Gastrocnemius medialis (tissue), 4 donors: ENCODE data around the gene PPAN. TPM values are rescaled to one million over a fixed set of nuclear protein-coding genes. Genes with fewer than 3 reads are reported as not detected.

Experiments used
- ATAC-seq, 2 donors: fragments of 150-250 bp; one replicate each; pipeline ENCODE4 v1.9.1; 2016
- DNase-seq, 2 donors: peaks; one replicate each; pipeline ENCODE4 v3.0.0-alpha.2; 2019
- H3K27ac ChIP-seq, 4 donors: fragments of 200-600 bp; sonication (generic); 1 replicate in 1 of 4; 2 replicates in 3 of 4; pipeline ENCODE4 v1.5.1; 2016 to 2018; ENCODE audit warnings: mild to moderate bottlenecking in 2 of 4, moderate library complexity in 1 of 4
- H3K27me3 ChIP-seq, 3 donors: fragments of 200-600 bp; sonication (generic) in 2 of 3; 1 replicate in 1 of 3; 2 replicates in 2 of 3; pipeline versions ENCODE4 v1.5.1 to v1.6.0; 2016 to 2019; ENCODE audit warnings: mild to moderate bottlenecking in 1 of 3, moderate library complexity in 1 of 3
- H3K36me3 ChIP-seq, 2 donors: fragments of 200-600 bp; sonication (generic) in 1 of 2; one replicate each; pipeline ENCODE4 v1.5.1; 2017 to 2018
- H3K4me1 ChIP-seq, 2 donors: fragments of 200-600 bp; sonication (generic) in 1 of 2; one replicate each; pipeline ENCODE4 v1.5.1; 2016 to 2017; ENCODE audit warnings: mild to moderate bottlenecking in 2 of 2
- H3K4me3 ChIP-seq, 4 donors: fragments of 200-600 bp; sonication (generic) in 3 of 4; 1 replicate in 1 of 4; 2 replicates in 3 of 4; pipeline ENCODE4 v1.5.1; 2016 to 2019; ENCODE audit warnings: mild to moderate bottlenecking in 2 of 4
- H3K9me3 ChIP-seq, 3 donors: fragments of 200-600 bp; sonication (generic) in 2 of 3; 1 replicate in 1 of 3; 2 replicates in 2 of 3; pipeline ENCODE4 v1.5.1; 2016 to 2019
- POLR2A ChIP-seq, 2 donors: fragments of 450-650 bp; IDR thresholded peaks; one replicate each; pipeline ENCODE4 v1.6.1; 2017; ENCODE audit warnings: antibody characterized with exemption in 2 of 2, mild to moderate bottlenecking in 2 of 2, moderate library complexity in 2 of 2
- in situ Hi-C, 4 donors: fragments of 200-750 bp; cut with MboI; loops; one replicate each; pipeline versions ENCODE4 v1.15.0 to v1.8.0; 2017; ENCODE audit warnings: low sequenced_read_pairs in 4 of 4
- intact Hi-C: fragments of 100-400 bp; cut with DNase I; formaldehyde crosslinking; loops from one replicate; pipeline ENCODE4 v1.15.1; 2023; ENCODE audit warnings: low total_unique reads
- total RNA-seq, 4 donors: library from RNA; depleted of rRNA; stranded (reverse); fragments of >200 nt; gene quantifications; one replicate each; pipeline versions ENCODE4 v1.1.0 to v1.2.3, GENCODE V29; 2016
- TF ChIP-seq, protein P1 (sequence below), 5 experiments: fragments of 450-650 bp in 3 of 5; fragments of 200-600 bp in 2 of 5; sonication (generic) in 2 of 5; IDR thresholded peaks in 4 of 5; conservative IDR thresholded peaks in 1 of 5; 1 replicate in 4 of 5; 2 replicates in 1 of 5; pipeline ENCODE4 v1.5.1; 2016 to 2019; ENCODE audit warnings: antibody characterized with exemption in 5 of 5, mild to moderate bottlenecking in 3 of 5, moderate library complexity in 3 of 5

PPAN gene, protein sequence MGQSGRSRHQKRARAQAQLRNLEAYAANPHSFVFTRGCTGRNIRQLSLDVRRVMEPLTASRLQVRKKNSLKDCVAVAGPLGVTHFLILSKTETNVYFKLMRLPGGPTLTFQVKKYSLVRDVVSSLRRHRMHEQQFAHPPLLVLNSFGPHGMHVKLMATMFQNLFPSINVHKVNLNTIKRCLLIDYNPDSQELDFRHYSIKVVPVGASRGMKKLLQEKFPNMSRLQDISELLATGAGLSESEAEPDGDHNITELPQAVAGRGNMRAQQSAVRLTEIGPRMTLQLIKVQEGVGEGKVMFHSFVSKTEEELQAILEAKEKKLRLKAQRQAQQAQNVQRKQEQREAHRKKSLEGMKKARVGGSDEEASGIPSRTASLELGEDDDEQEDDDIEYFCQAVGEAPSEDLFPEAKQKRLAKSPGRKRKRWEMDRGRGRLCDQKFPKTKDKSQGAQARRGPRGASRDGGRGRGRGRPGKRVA
- total RNA-seq: 10 to 100 TPM; 30.5 to 42.3 (median 36.7) TPM

DNA sequence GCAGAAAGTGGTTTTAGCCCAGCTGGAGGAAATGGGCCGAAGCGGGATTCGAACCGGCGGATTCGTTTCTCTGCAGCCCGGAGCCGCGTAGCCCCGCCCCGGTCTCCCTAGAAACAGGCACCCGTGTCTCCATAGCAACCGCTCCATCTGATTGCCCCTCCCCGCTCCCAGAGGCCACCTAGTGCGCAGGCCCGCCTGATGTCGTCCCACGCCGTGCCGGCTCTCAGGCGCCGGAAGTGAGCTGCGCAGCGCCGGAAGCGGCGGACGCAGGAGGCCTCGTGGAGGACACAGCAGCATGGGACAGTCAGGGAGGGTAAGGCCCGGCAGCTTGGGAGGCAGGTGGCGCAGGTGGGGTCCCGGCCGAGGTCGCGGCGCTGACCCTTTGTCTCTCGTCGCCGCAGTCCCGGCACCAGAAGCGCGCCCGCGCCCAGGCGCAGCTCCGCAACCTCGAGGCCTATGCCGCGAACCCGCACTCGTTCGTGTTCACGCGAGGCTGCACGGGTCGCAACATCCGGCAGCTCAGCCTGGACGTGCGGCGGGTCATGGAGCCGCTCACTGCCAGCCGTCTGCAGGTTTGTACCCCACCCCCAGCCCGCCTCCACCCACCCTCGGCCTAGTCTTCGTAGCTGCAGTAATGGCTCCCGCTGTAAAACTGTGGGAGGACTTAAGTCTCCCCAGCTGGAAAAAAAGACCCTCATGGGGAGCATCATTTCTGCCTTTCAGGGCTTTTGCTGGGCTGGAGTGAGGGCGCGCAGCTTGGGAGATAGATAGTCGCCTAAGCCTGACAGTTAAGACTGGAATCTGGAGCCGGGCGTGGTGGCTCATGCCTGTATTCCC lies at the start of gene PPAN:
PPAN (plus strand) TSS at position 263 of the 837 bp plus-strand sequence; CDS start at position 296, 33 bp downstream.
- peak within 1 kb of the TSS; percentile 79 to 97 (median 85) for H3K4me3 ChIP-seq
- no peaks in the 10 kb centered on the region for H3K9me3 ChIP-seq
- TF ChIP-seq, protein P1, sequence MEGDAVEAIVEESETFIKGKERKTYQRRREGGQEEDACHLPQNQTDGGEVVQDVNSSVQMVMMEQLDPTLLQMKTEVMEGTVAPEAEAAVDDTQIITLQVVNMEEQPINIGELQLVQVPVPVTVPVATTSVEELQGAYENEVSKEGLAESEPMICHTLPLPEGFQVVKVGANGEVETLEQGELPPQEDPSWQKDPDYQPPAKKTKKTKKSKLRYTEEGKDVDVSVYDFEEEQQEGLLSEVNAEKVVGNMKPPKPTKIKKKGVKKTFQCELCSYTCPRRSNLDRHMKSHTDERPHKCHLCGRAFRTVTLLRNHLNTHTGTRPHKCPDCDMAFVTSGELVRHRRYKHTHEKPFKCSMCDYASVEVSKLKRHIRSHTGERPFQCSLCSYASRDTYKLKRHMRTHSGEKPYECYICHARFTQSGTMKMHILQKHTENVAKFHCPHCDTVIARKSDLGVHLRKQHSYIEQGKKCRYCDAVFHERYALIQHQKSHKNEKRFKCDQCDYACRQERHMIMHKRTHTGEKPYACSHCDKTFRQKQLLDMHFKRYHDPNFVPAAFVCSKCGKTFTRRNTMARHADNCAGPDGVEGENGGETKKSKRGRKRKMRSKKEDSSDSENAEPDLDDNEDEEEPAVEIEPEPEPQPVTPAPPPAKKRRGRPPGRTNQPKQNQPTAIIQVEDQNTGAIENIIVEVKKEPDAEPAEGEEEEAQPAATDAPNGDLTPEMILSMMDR (IDR thresholded peaks at IDR 0.05 in 4 of 5, conservative IDR thresholded peaks at IDR 0.05 in 1 of 5): no peak
- TF ChIP-seq POLR2A (IDR thresholded peaks at IDR 0.05): peak; percentile 72 to 83
- peak within 1 kb of the TSS; percentile 74 to 88 (median 88) for H3K27ac ChIP-seq
- H3K27me3 ChIP-seq: no peaks in the 10 kb centered on the region
- peaks cover 7 to 15% of the 10 kb centered on the region in 2 donors for H3K4me1 ChIP-seq
- ATAC-seq (peak; percentile 94 to 98), DNase-seq (peak; percentile 97 to 98)
- in situ Hi-C loops (loop anchor here in 1 of 4 donors (10.0 kb wide), 1 partner anchor 288 kb away; no protein-coding TSS in a partner anchor), intact Hi-C loops (loop anchor here (5.0 kb wide), 1 partner anchor 289 kb away; the partner anchor contains the start of gene FBXL12)
- H3K36me3 ChIP-seq: peaks cover 0 to 41% of the 10 kb centered on the region in 2 donors

DNA sequence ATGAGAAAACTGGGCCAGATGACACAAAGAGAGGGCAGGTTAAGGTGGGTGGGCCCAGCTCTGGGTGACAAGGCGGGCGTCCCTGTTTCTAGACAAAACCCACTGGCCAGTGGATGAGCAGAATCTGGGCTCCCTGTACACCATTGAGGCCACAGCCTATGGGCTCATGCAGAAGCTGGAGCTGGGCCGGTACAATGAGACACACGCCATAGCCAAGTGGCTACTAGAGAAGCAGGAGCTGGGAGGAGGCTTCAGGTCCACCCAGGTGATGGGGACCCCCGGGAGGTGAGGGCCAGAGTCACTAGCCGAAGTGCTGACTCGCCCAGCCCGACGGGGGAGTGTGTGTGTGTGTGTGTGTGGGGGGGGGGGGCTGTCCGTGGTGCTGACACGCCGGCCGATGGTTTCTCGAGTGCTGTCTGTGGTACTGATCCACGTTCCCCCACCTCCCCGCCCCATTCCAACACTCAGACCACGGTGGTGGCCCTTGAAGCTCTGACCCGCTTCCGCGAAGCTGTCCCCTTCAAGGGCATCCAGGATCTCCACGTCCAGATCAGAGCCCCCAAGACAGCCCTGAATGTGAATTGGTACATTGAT lies 44.3 kb upstream of the PPAN start:
- Histone ChIP-seq H3K27me3 (peaks cover 0 to 11% (median 0%) of the 10 kb centered on the region in 3 donors), H3K4me3 (no peak overlapping the region), H3K9me3 (no peaks in the 10 kb centered on the region), H3K27ac (no peak overlapping the region), H3K36me3 (no peaks in the 10 kb centered on the region), H3K4me1 (no peaks in the 10 kb centered on the region)
- TF ChIP-seq POLR2A (IDR thresholded peaks at IDR 0.05): no peak
- TF ChIP-seq, protein P1 (IDR thresholded peaks at IDR 0.05 in 4 of 5, conservative IDR thresholded peaks at IDR 0.05 in 1 of 5): no peak
- in situ Hi-C loops: no loop called here
- no peak for ATAC-seq
- no peak for DNase-seq
- intact Hi-C loops: no loop called here

DNA sequence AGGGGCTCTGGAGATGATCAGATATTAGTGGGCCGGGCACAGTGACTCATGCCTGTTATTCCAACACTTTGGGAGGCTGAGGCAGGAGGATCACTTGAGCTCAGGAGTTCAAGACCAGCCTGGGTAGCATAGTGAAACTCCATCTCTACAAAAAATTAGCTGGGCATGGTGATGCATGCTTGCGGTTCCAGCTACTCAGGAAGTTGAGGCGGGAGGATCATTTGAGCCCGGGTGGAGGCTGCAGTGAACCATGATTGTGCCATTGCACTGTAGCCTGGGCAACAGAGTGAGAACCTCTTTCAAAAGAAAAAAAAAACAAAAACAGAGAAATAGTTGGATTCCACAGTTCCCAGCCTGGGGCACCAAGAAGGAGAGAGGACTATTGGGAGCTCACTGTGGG lies 38.0 kb upstream of the PPAN start:
- no peak for ATAC-seq
- H3K4me3 ChIP-seq: no peak overlapping the region
- no peak for DNase-seq
- H3K4me1 ChIP-seq: no peaks in the 10 kb centered on the region
- no peaks in the 10 kb centered on the region for H3K9me3 ChIP-seq
- intact Hi-C loops (no loop called here), in situ Hi-C loops (no loop called here)
- no peak for TF ChIP-seq POLR2A (IDR thresholded peaks at IDR 0.05)
- TF ChIP-seq, protein P1 (IDR thresholded peaks at IDR 0.05 in 4 of 5, conservative IDR thresholded peaks at IDR 0.05 in 1 of 5): no peak
- no peak overlapping the region for H3K27ac ChIP-seq
- H3K36me3 ChIP-seq: no peaks in the 10 kb centered on the region
- peaks cover 0 to 11% (median 0%) of the 10 kb centered on the region in 3 donors for H3K27me3 ChIP-seq

DNA sequence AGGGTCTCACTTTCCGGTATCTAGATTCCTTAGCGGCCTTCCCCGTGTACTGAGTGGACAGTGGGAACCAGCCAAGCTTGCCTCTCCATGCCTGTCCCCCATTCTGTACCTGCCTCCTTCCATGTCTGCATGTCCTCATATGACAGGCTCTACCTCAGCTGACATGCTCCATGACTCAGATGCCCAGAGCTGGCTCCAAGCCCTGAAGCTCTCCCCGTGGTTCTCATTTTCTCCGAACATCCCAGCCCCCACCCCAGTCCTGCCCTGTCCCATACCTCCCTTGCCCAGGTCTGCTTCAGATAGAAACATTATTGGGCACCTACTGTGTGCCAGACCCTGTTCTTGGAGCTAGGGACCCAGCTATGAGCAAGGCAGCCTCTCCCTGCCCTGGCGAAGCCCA lies 37.1 kb upstream of the PPAN start:
- ATAC-seq: no peak
- no peaks in the 10 kb centered on the region for H3K36me3 ChIP-seq
- no peak overlapping the region for H3K4me3 ChIP-seq
- peaks cover 0 to 11% (median 0%) of the 10 kb centered on the region in 3 donors for H3K27me3 ChIP-seq
- H3K27ac ChIP-seq: no peak overlapping the region
- in situ Hi-C loops (no loop called here), intact Hi-C loops (no loop called here)
- no peaks in the 10 kb centered on the region for H3K4me1 ChIP-seq
- TF ChIP-seq, protein P1 (IDR thresholded peaks at IDR 0.05 in 4 of 5, conservative IDR thresholded peaks at IDR 0.05 in 1 of 5): no peak
- TF ChIP-seq POLR2A (IDR thresholded peaks at IDR 0.05): no peak
- no peak for DNase-seq
- H3K9me3 ChIP-seq: no peaks in the 10 kb centered on the region
